Gastrocnemius medialis (tissue), 4 donors: ENCODE results near the gene C10orf90. TPM values are rescaled to one million over a fixed set of nuclear protein-coding genes. Genes with fewer than 3 reads are reported as not detected.

ENCODE experiments used
- ATAC-seq, 2 donors: fragments of 150-250 bp; one replicate each; pipeline ENCODE4 v1.9.1; 2016
- DNase-seq, 2 donors: peaks; one replicate each; pipeline ENCODE4 v3.0.0-alpha.2; 2019
- H3K27ac ChIP-seq, 4 donors: fragments of 200-600 bp; sonication (generic); 1 replicate in 1 of 4; 2 replicates in 3 of 4; pipeline ENCODE4 v1.5.1; 2016 to 2018; ENCODE audit warnings: mild to moderate bottlenecking in 2 of 4, moderate library complexity in 1 of 4
- H3K27me3 ChIP-seq, 3 donors: fragments of 200-600 bp; sonication (generic) in 2 of 3; 1 replicate in 1 of 3; 2 replicates in 2 of 3; pipeline versions ENCODE4 v1.5.1 to v1.6.0; 2016 to 2019; ENCODE audit warnings: mild to moderate bottlenecking in 1 of 3, moderate library complexity in 1 of 3
- H3K36me3 ChIP-seq, 2 donors: fragments of 200-600 bp; sonication (generic) in 1 of 2; one replicate each; pipeline ENCODE4 v1.5.1; 2017 to 2018
- H3K4me1 ChIP-seq, 2 donors: fragments of 200-600 bp; sonication (generic) in 1 of 2; one replicate each; pipeline ENCODE4 v1.5.1; 2016 to 2017; ENCODE audit warnings: mild to moderate bottlenecking in 2 of 2
- H3K4me3 ChIP-seq, 4 donors: fragments of 200-600 bp; sonication (generic) in 3 of 4; 1 replicate in 1 of 4; 2 replicates in 3 of 4; pipeline ENCODE4 v1.5.1; 2016 to 2019; ENCODE audit warnings: mild to moderate bottlenecking in 2 of 4
- H3K9me3 ChIP-seq, 3 donors: fragments of 200-600 bp; sonication (generic) in 2 of 3; 1 replicate in 1 of 3; 2 replicates in 2 of 3; pipeline ENCODE4 v1.5.1; 2016 to 2019
- CTCF ChIP-seq, 5 experiments: fragments of 450-650 bp in 3 of 5; fragments of 200-600 bp in 2 of 5; sonication (generic) in 2 of 5; IDR thresholded peaks in 4 of 5; conservative IDR thresholded peaks in 1 of 5; 1 replicate in 4 of 5; 2 replicates in 1 of 5; pipeline ENCODE4 v1.5.1; 2016 to 2019; ENCODE audit warnings: antibody characterized with exemption in 5 of 5, mild to moderate bottlenecking in 3 of 5, moderate library complexity in 3 of 5
- POLR2A ChIP-seq, 2 donors: fragments of 450-650 bp; IDR thresholded peaks; one replicate each; pipeline ENCODE4 v1.6.1; 2017; ENCODE audit warnings: antibody characterized with exemption in 2 of 2, mild to moderate bottlenecking in 2 of 2, moderate library complexity in 2 of 2
- in situ Hi-C, 4 donors: fragments of 200-750 bp; cut with MboI; loops; one replicate each; pipeline versions ENCODE4 v1.15.0 to v1.8.0; 2017; ENCODE audit warnings: low sequenced_read_pairs in 4 of 4
- intact Hi-C: fragments of 100-400 bp; cut with DNase I; formaldehyde crosslinking; loops from one replicate; pipeline ENCODE4 v1.15.1; 2023; ENCODE audit warnings: low total_unique reads
- total RNA-seq, 4 donors: library from RNA; depleted of rRNA; stranded (reverse); fragments of >200 nt; gene quantifications; one replicate each; pipeline versions ENCODE4 v1.1.0 to v1.2.3, GENCODE V29; 2016

C10orf90 gene
- total RNA-seq, 4 donors from 2014 or later: not detected

- intact Hi-C loops: no loop called here
- no peaks in the 10 kb centered on the region for H3K36me3 ChIP-seq
- H3K9me3 ChIP-seq: no peaks in the 10 kb centered on the region
- no peak overlapping the region for H3K27ac ChIP-seq
- H3K27me3 ChIP-seq: no peaks in the 10 kb centered on the region
- ATAC-seq (no peak), DNase-seq (no peak)
- H3K4me3 ChIP-seq: no peak overlapping the region
- TF ChIP-seq CTCF (IDR thresholded peaks at IDR 0.05 in 4 of 5, conservative IDR thresholded peaks at IDR 0.05 in 1 of 5): no peak
- no peak for TF ChIP-seq POLR2A (IDR thresholded peaks at IDR 0.05)
- in situ Hi-C loops: no loop called here
- no peaks in the 10 kb centered on the region for H3K4me1 ChIP-seq
Measured at GRCh38 chr10:126465771-126466170, 204.7 kb downstream of the C10orf90 start.

- DNase-seq (no peak), ATAC-seq (no peak)
- no peaks in the 10 kb centered on the region for H3K4me1 ChIP-seq
- H3K27ac ChIP-seq: no peak overlapping the region
- in situ Hi-C loops: no loop called here
- intact Hi-C loops: no loop called here
- no peaks in the 10 kb centered on the region for H3K27me3 ChIP-seq
- no peaks in the 10 kb centered on the region for H3K36me3 ChIP-seq
- TF ChIP-seq POLR2A (IDR thresholded peaks at IDR 0.05): no peak
- TF ChIP-seq CTCF (IDR thresholded peaks at IDR 0.05 in 4 of 5, conservative IDR thresholded peaks at IDR 0.05 in 1 of 5): no peak
- no peaks in the 10 kb centered on the region for H3K9me3 ChIP-seq
- H3K4me3 ChIP-seq: no peak overlapping the region
Measured at GRCh38 chr10:126463286-126463685, 207.2 kb downstream of the C10orf90 start.

- in situ Hi-C loops (no loop called here), intact Hi-C loops (no loop called here)
- ATAC-seq (no peak), DNase-seq (no peak)
- H3K9me3 ChIP-seq: no peaks in the 10 kb centered on the region
- no peak overlapping the region for H3K4me3 ChIP-seq
- H3K27me3 ChIP-seq: no peaks in the 10 kb centered on the region
- H3K27ac ChIP-seq: no peak overlapping the region
- H3K4me1 ChIP-seq: no peaks in the 10 kb centered on the region
- no peaks in the 10 kb centered on the region for H3K36me3 ChIP-seq
- TF ChIP-seq POLR2A (IDR thresholded peaks at IDR 0.05) (no peak), CTCF (IDR thresholded peaks at IDR 0.05 in 4 of 5, conservative IDR thresholded peaks at IDR 0.05 in 1 of 5) (no peak)
Measured at GRCh38 chr10:126461289-126461940, 209.1 kb downstream of the C10orf90 start.

GRCh38 chr10:126459878-126460481, 210.5 kb downstream of the C10orf90 start:
- H3K36me3 ChIP-seq: no peaks in the 10 kb centered on the region
- H3K27ac ChIP-seq: no peak overlapping the region
- H3K4me1 ChIP-seq: no peaks in the 10 kb centered on the region
- in situ Hi-C loops (no loop called here), intact Hi-C loops (no loop called here)
- H3K4me3 ChIP-seq: no peak overlapping the region
- DNase-seq (no peak), ATAC-seq (no peak)
- TF ChIP-seq CTCF (IDR thresholded peaks at IDR 0.05 in 4 of 5, conservative IDR thresholded peaks at IDR 0.05 in 1 of 5) (no peak), POLR2A (IDR thresholded peaks at IDR 0.05) (no peak)
- H3K27me3 ChIP-seq: no peaks in the 10 kb centered on the region
- no peaks in the 10 kb centered on the region for H3K9me3 ChIP-seq
